Measurements from ENCODE around the gene NMUR2.

NMUR2 gene

GRCh38 chr5:152425083-152425482 lies 20.0 kb upstream of the NMUR2 start:
- Mint-ChIP-seq H3K9me3 (no peaks in the 10 kb centered on the region), H3K36me3 (ENCODE audit: low read depth) (no peaks in the 10 kb centered on the region), H3K27me3 (ENCODE audit: low read depth, poor library complexity) (no peaks in the 10 kb centered on the region), H3K4me3 (no peak overlapping the region), H3K27ac (no peak overlapping the region), H3K4me1 (no peaks in the 10 kb centered on the region)
- no peak for TF ChIP-seq CTCF (IDR thresholded peaks at IDR 0.05)
- DNase-seq = no peak

- no peaks in the 10 kb centered on the region for H3K27me3 Mint-ChIP-seq (ENCODE audit: low read depth, poor library complexity)
- no peak overlapping the region for H3K27ac Mint-ChIP-seq
- DNase-seq = no peak
- TF ChIP-seq CTCF (IDR thresholded peaks at IDR 0.05) = no peak
- no peaks in the 10 kb centered on the region for H3K9me3 Mint-ChIP-seq
- H3K4me3 Mint-ChIP-seq = no peak overlapping the region
- no peaks in the 10 kb centered on the region for H3K36me3 Mint-ChIP-seq (ENCODE audit: low read depth)
- no peaks in the 10 kb centered on the region for H3K4me1 Mint-ChIP-seq
Measured at GRCh38 chr5:152424501-152424900, 19.4 kb upstream of the NMUR2 start.

DNA sequence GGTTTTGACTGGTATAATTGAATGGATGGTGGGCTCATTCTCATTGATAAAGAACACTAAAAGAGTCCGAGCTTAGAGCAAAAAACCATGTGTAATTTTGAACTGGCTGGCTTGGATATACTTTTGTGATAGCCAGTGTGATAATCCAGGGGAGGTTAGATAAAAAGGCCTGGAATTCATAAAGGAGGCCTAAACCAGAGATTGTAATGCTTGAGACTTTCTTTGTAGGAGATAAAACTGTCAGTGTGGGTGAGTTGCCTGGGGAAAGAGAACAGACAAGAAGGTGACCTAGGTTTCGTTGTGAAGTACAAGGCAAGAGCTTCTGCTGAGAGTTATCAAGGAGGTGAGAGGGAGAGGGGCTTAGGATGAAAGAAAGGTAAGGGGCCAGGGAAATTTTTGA lies 17.0 kb upstream of the NMUR2 start:
- DNase-seq = no peak
- no peak overlapping the region for H3K4me3 Mint-ChIP-seq
- H3K4me1 Mint-ChIP-seq = no peaks in the 10 kb centered on the region
- H3K36me3 Mint-ChIP-seq (ENCODE audit: low read depth) = no peaks in the 10 kb centered on the region
- H3K9me3 Mint-ChIP-seq = no peaks in the 10 kb centered on the region
- no peaks in the 10 kb centered on the region for H3K27me3 Mint-ChIP-seq (ENCODE audit: low read depth, poor library complexity)
- TF ChIP-seq CTCF (IDR thresholded peaks at IDR 0.05) = no peak
- no peak overlapping the region for H3K27ac Mint-ChIP-seq

- no peak for DNase-seq
- H3K36me3 Mint-ChIP-seq (ENCODE audit: low read depth) = peaks cover 4% of the 10 kb centered on the region
- peaks cover 24% of the 10 kb centered on the region for H3K9me3 Mint-ChIP-seq
- no peaks in the 10 kb centered on the region for H3K27me3 Mint-ChIP-seq (ENCODE audit: low read depth, poor library complexity)
- no peak overlapping the region for H3K27ac Mint-ChIP-seq
- no peaks in the 10 kb centered on the region for H3K4me1 Mint-ChIP-seq
- H3K4me3 Mint-ChIP-seq = no peak overlapping the region
- TF ChIP-seq CTCF (IDR thresholded peaks at IDR 0.05) = no peak
Measured at GRCh38 chr5:152412129-152412528, 7.0 kb upstream of the NMUR2 start.

DNA sequence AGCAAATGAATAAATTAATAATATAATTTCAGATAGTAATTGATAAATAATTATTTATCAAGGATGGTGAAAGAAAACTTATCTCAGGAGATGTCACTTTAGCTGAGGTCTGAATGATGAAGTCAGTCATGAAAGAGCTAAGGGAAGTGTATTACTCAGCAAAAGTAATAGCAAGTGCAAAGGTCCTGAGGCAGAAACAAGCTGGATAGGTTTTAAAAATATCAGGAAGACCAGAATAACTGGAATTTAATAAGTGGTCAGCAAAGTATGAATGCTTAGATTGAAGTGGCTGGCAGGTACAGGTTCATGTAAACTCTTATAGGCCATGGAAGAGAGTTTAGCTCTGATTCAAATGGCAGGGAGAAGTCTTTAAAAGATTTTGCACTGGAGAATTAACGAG lies 1.0 kb upstream of the NMUR2 start:
- Mint-ChIP-seq H3K27ac (no peak overlapping the region), H3K36me3 (ENCODE audit: low read depth) (no peaks in the 10 kb centered on the region), H3K4me1 (peaks cover 6% of the 10 kb centered on the region), H3K4me3 (no peak overlapping the region), H3K9me3 (peaks cover 9% of the 10 kb centered on the region), H3K27me3 (ENCODE audit: low read depth, poor library complexity) (peaks cover 10% of the 10 kb centered on the region)
- DNase-seq = no peak
- TF ChIP-seq CTCF (IDR thresholded peaks at IDR 0.05) = no peak

DNA sequence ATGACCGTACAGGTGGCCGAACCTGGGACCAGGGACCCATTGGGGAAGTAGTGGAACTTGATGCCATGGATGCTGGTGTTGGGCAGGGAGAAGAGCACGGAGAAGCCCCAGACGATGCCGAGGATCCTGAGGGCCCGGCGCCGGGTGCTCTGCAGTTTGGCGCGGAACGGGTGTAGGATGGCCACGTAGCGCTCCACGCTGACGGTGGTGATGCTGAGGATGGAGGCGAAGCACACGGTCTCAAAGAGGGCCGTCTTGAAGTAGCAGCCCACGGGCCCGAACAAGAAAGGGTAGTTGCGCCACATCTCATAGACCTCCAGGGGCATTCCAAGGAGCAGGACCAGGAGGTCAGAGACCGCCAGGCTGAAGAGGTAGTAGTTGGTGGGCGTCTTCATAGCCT lies 585 bp downstream of the NMUR2 start:
- Mint-ChIP-seq H3K4me1 (peaks cover 6% of the 10 kb centered on the region), H3K4me3 (no peak overlapping the region), H3K36me3 (ENCODE audit: low read depth) (no peaks in the 10 kb centered on the region), H3K27ac (no peak overlapping the region), H3K9me3 (peaks cover 9% of the 10 kb centered on the region), H3K27me3 (ENCODE audit: low read depth, poor library complexity) (peaks cover 10% of the 10 kb centered on the region)
- no peak for DNase-seq
- no peak for TF ChIP-seq CTCF (IDR thresholded peaks at IDR 0.05)
